ENCODE data around the gene GGA1.

DNA sequence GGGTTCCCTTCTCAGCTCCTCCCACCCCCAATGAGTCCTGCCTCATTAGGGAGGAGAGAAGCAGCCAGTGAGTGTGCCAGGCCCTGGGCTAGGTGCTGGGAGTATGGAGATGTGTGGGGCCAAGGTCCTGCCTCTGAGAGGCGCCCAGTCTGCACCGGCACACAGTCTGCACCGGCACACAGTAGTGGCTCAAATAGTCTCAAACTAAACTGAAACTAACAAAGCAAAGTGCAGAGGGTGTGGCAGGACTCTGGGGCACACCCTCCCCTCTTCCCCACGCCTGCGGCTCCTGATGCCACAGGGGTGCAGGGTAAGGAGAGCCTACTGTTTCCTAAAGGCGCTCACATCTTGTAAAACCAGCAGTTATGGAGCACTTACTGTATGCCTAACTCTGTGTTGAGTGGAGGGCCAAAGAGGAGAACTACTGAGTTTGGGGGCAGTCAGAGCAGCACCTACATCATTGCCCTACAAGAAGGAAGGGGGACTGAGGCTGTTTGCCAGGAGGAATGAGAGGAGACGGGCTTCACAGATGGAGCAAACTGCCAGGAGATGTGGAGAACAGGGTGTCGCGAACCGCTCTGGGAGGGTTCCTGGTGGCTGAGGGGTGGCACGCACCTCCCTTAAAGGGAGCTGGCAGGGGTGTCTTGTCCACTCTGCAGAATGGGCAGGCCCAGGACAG is 29.9 kb downstream of the GGA1 start:
- TF ChIP-seq, protein P1, sequence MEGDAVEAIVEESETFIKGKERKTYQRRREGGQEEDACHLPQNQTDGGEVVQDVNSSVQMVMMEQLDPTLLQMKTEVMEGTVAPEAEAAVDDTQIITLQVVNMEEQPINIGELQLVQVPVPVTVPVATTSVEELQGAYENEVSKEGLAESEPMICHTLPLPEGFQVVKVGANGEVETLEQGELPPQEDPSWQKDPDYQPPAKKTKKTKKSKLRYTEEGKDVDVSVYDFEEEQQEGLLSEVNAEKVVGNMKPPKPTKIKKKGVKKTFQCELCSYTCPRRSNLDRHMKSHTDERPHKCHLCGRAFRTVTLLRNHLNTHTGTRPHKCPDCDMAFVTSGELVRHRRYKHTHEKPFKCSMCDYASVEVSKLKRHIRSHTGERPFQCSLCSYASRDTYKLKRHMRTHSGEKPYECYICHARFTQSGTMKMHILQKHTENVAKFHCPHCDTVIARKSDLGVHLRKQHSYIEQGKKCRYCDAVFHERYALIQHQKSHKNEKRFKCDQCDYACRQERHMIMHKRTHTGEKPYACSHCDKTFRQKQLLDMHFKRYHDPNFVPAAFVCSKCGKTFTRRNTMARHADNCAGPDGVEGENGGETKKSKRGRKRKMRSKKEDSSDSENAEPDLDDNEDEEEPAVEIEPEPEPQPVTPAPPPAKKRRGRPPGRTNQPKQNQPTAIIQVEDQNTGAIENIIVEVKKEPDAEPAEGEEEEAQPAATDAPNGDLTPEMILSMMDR (conservative IDR thresholded peaks at IDR 0.05 in 1 of 2, IDR thresholded peaks at IDR 0.05 in 1 of 2; ENCODE audit: low read depth in 1 of 2, low read length in 2 of 2): no peak
- TF ChIP-seq EZH2 (IDR thresholded peaks at IDR 0.05; ENCODE audit: low read length, missing control alignments): no peak
